SK-N-SH treated with all-trans-retinoic acid at 6 μM for 48 hours (cell line): ENCODE data around the gene TMEM52B.
"Not testable (repeated sequence)": the region's sequence is repeated elsewhere in the genome, so short reads cannot be mapped to it uniquely, and the experiment has no call there.

Experiments used
- ATAC-seq: fragments of 200-7000 bp; cut with Tn5 transposase; 3 replicates; pipeline ENCODE4 v1.9.1; 2020; ENCODE audit warnings: mild to moderate bottlenecking, moderate library complexity
- ARNTL ChIP-seq: fragments of 450-650 bp; formaldehyde crosslinking; IDR thresholded peaks from 2 replicates; pipeline ENCODE4 v1.5.0; 2020; ENCODE audit warnings: low read depth, mild to moderate bottlenecking, moderate library complexity, borderline replicate concordance
- BACH2 ChIP-seq: fragments of 250-450 bp; sonication (Bioruptor Pico); IDR thresholded peaks from 2 replicates; pipeline ENCODE4 v1.9.0; 2021; ENCODE audit warnings: mild to moderate bottlenecking, borderline replicate concordance
- CREB5 ChIP-seq: fragments of 250-450 bp; sonication (Bioruptor Pico); IDR thresholded peaks from 2 replicates; pipeline ENCODE4 v1.5.1; 2020; ENCODE audit warnings: low read depth, mild to moderate bottlenecking, moderate library complexity
- CSDC2 ChIP-seq: fragments of 250-450 bp; sonication (Bioruptor Pico); IDR thresholded peaks from 2 replicates; pipeline ENCODE4 v1.5.0; 2020; ENCODE audit warnings: mild to moderate bottlenecking, moderate library complexity
- ESRRG ChIP-seq: fragments of 250-450 bp; sonication (Bioruptor Pico); IDR thresholded peaks from 2 replicates; pipeline ENCODE4 v1.6.1; 2021; ENCODE audit warnings: mild to moderate bottlenecking
- GLIS3 ChIP-seq: fragments of 250-450 bp; sonication (Bioruptor Pico); IDR thresholded peaks from 2 replicates; pipeline ENCODE4 v1.5.0; 2020; ENCODE audit warnings: mild to moderate bottlenecking, moderate library complexity
- ISL1 ChIP-seq: fragments of 250-450 bp; sonication (Bioruptor Pico); IDR thresholded peaks from 2 replicates; pipeline ENCODE4 v2.1.2; 2022; ENCODE audit warnings: mild to moderate bottlenecking, moderate library complexity
- OSR1 ChIP-seq: fragments of 250-450 bp; sonication (Bioruptor Pico); IDR thresholded peaks from 2 replicates; pipeline ENCODE4 v1.8.0; 2022; ENCODE audit warnings: moderate library complexity, mild to moderate bottlenecking, inconsistent platforms
- PPARA ChIP-seq: fragments of 250-450 bp; sonication (Bioruptor Pico); IDR thresholded peaks from 2 replicates; pipeline ENCODE4 v1.5.0; 2020; ENCODE audit warnings: mild to moderate bottlenecking, borderline replicate concordance
- RARB ChIP-seq: fragments of 250-450 bp; sonication (Bioruptor Pico); IDR thresholded peaks from 2 replicates; pipeline ENCODE4 v1.8.0; 2021; ENCODE audit warnings: mild to moderate bottlenecking, moderate library complexity
- SNAI2 ChIP-seq: fragments of 250-450 bp; sonication (Bioruptor Pico); IDR thresholded peaks from 2 replicates; pipeline ENCODE4 v1.5.0; 2020; ENCODE audit warnings: mild to moderate bottlenecking, moderate library complexity
- TOX ChIP-seq: fragments of 250-450 bp; sonication (Bioruptor Pico); IDR thresholded peaks from 2 replicates; pipeline ENCODE4 v1.8.0; 2021; ENCODE audit warnings: mild to moderate bottlenecking, moderate library complexity, borderline replicate concordance
- ZC3H10 ChIP-seq: fragments of 250-450 bp; sonication (Bioruptor Pico); IDR thresholded peaks from 2 replicates; pipeline ENCODE4 v1.5.1; 2021; ENCODE audit warnings: mild to moderate bottlenecking, moderate library complexity
- ZFP3 ChIP-seq: fragments of 250-450 bp; sonication (Bioruptor Pico); IDR thresholded peaks from 2 replicates; pipeline ENCODE4 v1.5.0; 2020; ENCODE audit warnings: mild to moderate bottlenecking, moderate library complexity
- ZFP30 ChIP-seq: fragments of 450-650 bp; formaldehyde crosslinking; IDR thresholded peaks from 2 replicates; pipeline ENCODE4 v1.5.0; 2022; ENCODE audit warnings: mild to moderate bottlenecking, moderate library complexity
- ZNF565 ChIP-seq: fragments of 450-650 bp; formaldehyde crosslinking; conservative IDR thresholded peaks from 2 replicates; pipeline ENCODE4 v1.5.0; 2020; ENCODE audit warnings: low read depth, mild to moderate bottlenecking, moderate library complexity
- ZNF70 ChIP-seq: fragments of 450-650 bp; formaldehyde crosslinking; IDR thresholded peaks from 2 replicates; pipeline ENCODE4 v1.5.0; 2020; ENCODE audit warnings: mild to moderate bottlenecking, moderate library complexity
- ZNF8 ChIP-seq: fragments of 450-650 bp; formaldehyde crosslinking; IDR thresholded peaks from 2 replicates; pipeline ENCODE4 v1.5.0; 2020; ENCODE audit warnings: mild to moderate bottlenecking, moderate library complexity
- TF ChIP-seq, protein P1 (sequence below): fragments of 250-450 bp; sonication (Bioruptor Pico); IDR thresholded peaks from 2 replicates; pipeline ENCODE4 v1.8.0; 2020; ENCODE audit warnings: mild to moderate bottlenecking, moderate library complexity, borderline replicate concordance
- TF ChIP-seq, protein P2 (sequence below): fragments of 250-450 bp; sonication (Bioruptor Pico); IDR thresholded peaks from 2 replicates; pipeline ENCODE4 v1.5.0; 2020; ENCODE audit warnings: mild to moderate bottlenecking, moderate library complexity
- TF ChIP-seq, protein P3 (sequence below): fragments of 250-450 bp; sonication (Bioruptor Pico); IDR thresholded peaks from 2 replicates; pipeline ENCODE4 v1.8.0; 2021; ENCODE audit warnings: low read depth, mild to moderate bottlenecking, moderate library complexity, borderline replicate concordance

Gene TMEM52B

DNA sequence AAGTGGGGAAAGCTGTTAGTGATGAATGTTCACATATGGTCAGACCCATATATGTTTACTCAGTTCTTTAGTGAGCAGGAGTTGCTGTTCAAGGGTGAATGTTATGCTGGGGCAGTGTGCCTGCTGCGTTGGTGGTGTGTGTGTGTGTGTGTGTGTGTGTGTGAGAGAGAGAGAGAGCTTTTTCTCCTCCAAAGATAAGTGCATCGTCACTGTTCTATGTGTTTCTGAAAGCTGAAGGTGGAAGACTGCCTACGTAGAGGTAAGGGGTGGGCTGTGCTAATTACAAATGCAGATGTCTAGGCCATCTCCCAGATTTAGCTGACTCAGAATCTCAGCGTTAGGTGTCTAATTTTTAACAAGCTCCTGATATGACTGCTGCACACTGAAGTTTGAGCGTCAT, 44.4 kb downstream of the TMEM52B start:
- no peak for TF ChIP-seq ISL1
- TF ChIP-seq, protein P1, sequence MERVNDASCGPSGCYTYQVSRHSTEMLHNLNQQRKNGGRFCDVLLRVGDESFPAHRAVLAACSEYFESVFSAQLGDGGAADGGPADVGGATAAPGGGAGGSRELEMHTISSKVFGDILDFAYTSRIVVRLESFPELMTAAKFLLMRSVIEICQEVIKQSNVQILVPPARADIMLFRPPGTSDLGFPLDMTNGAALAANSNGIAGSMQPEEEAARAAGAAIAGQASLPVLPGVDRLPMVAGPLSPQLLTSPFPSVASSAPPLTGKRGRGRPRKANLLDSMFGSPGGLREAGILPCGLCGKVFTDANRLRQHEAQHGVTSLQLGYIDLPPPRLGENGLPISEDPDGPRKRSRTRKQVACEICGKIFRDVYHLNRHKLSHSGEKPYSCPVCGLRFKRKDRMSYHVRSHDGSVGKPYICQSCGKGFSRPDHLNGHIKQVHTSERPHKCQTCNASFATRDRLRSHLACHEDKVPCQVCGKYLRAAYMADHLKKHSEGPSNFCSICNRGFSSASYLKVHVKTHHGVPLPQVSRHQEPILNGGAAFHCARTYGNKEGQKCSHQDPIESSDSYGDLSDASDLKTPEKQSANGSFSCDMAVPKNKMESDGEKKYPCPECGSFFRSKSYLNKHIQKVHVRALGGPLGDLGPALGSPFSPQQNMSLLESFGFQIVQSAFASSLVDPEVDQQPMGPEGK (CRISPR knock-in tag), result no peak
- TF ChIP-seq, protein P2, sequence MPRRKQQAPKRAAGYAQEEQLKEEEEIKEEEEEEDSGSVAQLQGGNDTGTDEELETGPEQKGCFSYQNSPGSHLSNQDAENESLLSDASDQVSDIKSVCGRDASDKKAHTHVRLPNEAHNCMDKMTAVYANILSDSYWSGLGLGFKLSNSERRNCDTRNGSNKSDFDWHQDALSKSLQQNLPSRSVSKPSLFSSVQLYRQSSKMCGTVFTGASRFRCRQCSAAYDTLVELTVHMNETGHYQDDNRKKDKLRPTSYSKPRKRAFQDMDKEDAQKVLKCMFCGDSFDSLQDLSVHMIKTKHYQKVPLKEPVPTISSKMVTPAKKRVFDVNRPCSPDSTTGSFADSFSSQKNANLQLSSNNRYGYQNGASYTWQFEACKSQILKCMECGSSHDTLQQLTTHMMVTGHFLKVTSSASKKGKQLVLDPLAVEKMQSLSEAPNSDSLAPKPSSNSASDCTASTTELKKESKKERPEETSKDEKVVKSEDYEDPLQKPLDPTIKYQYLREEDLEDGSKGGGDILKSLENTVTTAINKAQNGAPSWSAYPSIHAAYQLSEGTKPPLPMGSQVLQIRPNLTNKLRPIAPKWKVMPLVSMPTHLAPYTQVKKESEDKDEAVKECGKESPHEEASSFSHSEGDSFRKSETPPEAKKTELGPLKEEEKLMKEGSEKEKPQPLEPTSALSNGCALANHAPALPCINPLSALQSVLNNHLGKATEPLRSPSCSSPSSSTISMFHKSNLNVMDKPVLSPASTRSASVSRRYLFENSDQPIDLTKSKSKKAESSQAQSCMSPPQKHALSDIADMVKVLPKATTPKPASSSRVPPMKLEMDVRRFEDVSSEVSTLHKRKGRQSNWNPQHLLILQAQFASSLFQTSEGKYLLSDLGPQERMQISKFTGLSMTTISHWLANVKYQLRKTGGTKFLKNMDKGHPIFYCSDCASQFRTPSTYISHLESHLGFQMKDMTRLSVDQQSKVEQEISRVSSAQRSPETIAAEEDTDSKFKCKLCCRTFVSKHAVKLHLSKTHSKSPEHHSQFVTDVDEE, result no peak
- no peak for TF ChIP-seq TOX (CRISPR knock-in tag)
- TF ChIP-seq ZNF8 (CRISPR knock-in tag), result no peak
- TF ChIP-seq ZFP30 (CRISPR knock-in tag), result no peak
- no peak for TF ChIP-seq ZNF70 (CRISPR knock-in tag)
- TF ChIP-seq CSDC2 (CRISPR knock-in tag), result no peak
- TF ChIP-seq ARNTL (CRISPR knock-in tag), result no peak
- no peak for TF ChIP-seq RARB (CRISPR knock-in tag)
- TF ChIP-seq ZC3H10 (CRISPR knock-in tag), result no peak
- TF ChIP-seq SNAI2, result no peak
- TF ChIP-seq OSR1 (CRISPR knock-in tag), result no peak
- TF ChIP-seq ZFP3 (CRISPR knock-in tag), result no peak
- TF ChIP-seq, protein P3, sequence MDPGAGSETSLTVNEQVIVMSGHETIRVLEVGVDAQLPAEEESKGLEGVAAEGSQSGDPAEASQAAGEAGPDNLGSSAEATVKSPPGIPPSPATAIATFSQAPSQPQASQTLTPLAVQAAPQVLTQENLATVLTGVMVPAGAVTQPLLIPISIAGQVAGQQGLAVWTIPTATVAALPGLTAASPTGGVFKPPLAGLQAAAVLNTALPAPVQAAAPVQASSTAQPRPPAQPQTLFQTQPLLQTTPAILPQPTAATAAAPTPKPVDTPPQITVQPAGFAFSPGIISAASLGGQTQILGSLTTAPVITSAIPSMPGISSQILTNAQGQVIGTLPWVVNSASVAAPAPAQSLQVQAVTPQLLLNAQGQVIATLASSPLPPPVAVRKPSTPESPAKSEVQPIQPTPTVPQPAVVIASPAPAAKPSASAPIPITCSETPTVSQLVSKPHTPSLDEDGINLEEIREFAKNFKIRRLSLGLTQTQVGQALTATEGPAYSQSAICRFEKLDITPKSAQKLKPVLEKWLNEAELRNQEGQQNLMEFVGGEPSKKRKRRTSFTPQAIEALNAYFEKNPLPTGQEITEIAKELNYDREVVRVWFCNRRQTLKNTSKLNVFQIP (CRISPR knock-in tag), result no peak
- no peak for TF ChIP-seq ZNF565 (CRISPR knock-in tag)
- TF ChIP-seq BACH2, result no peak
- ATAC-seq, result no peak

DNA sequence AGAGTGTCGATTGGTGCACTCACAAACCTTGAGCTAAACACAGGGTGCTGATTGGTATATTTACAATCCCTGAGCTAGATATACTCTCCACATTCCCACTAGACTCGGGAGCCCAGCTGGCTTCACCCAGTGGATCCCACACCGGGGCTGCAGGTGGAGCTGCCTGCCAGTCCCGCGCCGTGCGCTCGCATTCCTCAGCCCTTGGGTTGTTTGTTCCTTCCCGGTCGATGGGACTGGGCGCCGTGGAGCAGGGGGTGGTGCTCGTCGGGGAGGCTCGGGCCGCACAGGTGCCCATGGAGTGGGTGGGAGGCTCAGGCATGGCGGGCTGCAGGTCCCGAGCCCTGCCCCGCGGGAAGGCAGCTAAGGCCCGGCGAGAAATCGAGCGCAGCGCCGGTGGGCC, 46.6 kb downstream of the TMEM52B start:
- not testable (repeated sequence) for ATAC-seq

DNA sequence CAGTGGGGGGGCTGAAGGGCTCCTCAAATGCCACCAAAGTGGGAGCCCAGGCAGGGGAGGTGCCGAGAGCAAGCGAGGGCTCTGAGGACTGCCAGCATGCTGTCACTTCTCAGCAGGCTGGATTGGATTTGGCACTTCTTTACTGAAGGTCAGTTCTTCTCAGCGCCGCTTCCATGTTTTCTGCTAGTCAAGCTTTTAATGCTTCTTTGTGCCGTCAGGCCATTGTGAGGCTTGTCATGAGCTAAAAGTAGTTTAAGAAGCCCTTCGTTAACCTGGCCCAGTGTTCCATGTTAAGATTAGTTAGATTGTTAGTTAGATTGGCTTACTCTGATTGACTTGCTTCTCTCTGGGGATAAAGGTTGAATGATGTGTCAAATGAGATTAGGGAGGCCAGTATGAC, 47.3 kb downstream of the TMEM52B start:
- TF ChIP-seq, protein P1 (CRISPR knock-in tag), result no peak
- TF ChIP-seq BACH2 (no peak), ESRRG (CRISPR knock-in tag) (no peak), CREB5 (CRISPR knock-in tag) (no peak), CSDC2 (CRISPR knock-in tag) (no peak), ARNTL (CRISPR knock-in tag) (no peak), GLIS3 (CRISPR knock-in tag) (no peak), ZNF565 (CRISPR knock-in tag) (no peak), ISL1 (no peak), ZC3H10 (CRISPR knock-in tag) (no peak), RARB (CRISPR knock-in tag) (no peak), TOX (CRISPR knock-in tag) (no peak), PPARA (no peak)
- TF ChIP-seq, protein P2, result no peak
- no peak for ATAC-seq
